ENCODE data around the gene ATG9A. TPM values are rescaled to one million over a fixed set of nuclear protein-coding genes. Genes with fewer than 3 reads are reported as not detected.
A peak's percentile ranks its signal among the peaks of the same experiment; 100 is the strongest.

Gene ATG9A
- total and polyA plus RNA-seq, 9 of the 15 experiments (the other 6 are each of a cell fraction or from before 2014, with no cell fraction given) = 0.25 to 65.6 (median 23.4) TPM

DNA sequence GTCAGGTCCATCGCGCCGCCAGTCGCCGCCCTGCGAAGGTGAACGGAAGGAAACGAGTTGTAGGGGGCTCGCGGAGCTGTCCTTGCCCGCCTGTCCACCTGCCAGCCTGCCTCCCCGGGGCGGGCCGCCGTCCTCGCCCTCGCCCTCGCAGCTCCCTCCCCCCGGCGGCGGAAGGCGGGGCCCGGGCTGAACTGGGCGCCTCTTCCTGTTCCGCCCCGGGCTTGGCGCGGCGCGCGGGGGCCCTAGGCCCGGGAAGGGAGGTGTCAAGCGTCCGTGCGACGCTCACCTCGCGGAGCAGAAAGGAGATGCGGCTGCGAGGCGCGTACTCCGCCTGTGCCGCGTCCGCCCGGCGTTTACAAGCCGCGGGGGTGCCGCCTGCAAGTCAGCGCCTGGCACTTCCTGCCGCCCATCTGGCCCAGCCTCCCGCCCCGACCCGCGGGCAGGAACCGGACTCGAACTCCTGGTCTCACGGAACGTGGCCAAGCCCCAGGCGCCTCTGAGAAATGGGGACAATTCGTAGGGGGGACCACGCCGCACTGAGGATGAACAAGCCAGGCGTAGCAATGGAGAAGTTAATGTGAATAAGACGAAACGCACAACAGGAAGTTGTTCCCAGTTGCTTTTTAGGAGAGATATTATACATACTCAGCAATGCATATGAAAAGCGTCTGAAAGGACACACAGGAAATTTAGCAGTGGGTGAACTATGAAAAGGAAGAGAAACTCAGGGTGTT is 52.5 kb downstream of the ATG9A start, which contains the start of gene CNPPD1 (continued):
- TF ChIP-seq ZNF143 (CRISPR knock-in tag; IDR thresholded peaks at IDR 0.05) (no peak), FUS (optimal IDR thresholded peaks at IDR 0.05; ENCODE audit: low read depth, low read length) (peak; percentile 31), ZNF140 (CRISPR knock-in tag; IDR thresholded peaks at IDR 0.05) (no peak), BHLHE40 (IDR thresholded peaks at IDR 0.05; ENCODE audit: low read length) (0 out of 2 replicates have a peak, but pooled peaks have one; percentile 18), TAF1 (IDR thresholded peaks at IDR 0.05; ENCODE audit: control insufficient read depth, extremely low read depth, insufficient read depth, low read length, severe bottlenecking) (peak; percentile 60), SPI1 (IDR thresholded peaks at IDR 0.05; ENCODE audit: borderline replicate concordance, low read depth, low read length) (peak; percentile 64; the same call in 1 of the 2 replicates), HCFC1 (IDR thresholded peaks at IDR 0.05; ENCODE audit: low read depth, low read length) (0 out of 2 replicates have a peak, but pooled peaks have one; percentile 30), ZNF197 (CRISPR knock-in tag; IDR thresholded peaks at IDR 0.05; ENCODE audit: low read depth) (0 out of 2 replicates have a peak, but pooled peaks have one; percentile 35), ZNF3 (CRISPR knock-in tag; IDR thresholded peaks at IDR 0.05) (no peak), RB1 (IDR thresholded peaks at IDR 0.05; ENCODE audit: low read depth) (peak; percentile 83; the same call in 1 of the 2 replicates), CBX1 (IDR thresholded peaks at IDR 0.05; ENCODE audit: low read depth) (peak; percentile 42; the same call in 1 of the 2 replicates), ZNF707 (CRISPR knock-in tag; conservative IDR thresholded peaks at IDR 0.05) (no peak), HIVEP1 (CRISPR knock-in tag; IDR thresholded peaks at IDR 0.05) (no peak), ELF2 (CRISPR knock-in tag; IDR thresholded peaks at IDR 0.05) (peak; percentile 54; the same call in 1 of the 2 replicates), MYC (IDR thresholded peaks at IDR 0.05; ENCODE audit: low read depth, low read length) (peak; percentile 49; the same call in 1 of the 2 replicates), MYC (CRISPR knock-in tag; IDR thresholded peaks at IDR 0.05; ENCODE audit: borderline replicate concordance, low read depth) (no peak)
- TF ChIP-seq, protein P1, sequence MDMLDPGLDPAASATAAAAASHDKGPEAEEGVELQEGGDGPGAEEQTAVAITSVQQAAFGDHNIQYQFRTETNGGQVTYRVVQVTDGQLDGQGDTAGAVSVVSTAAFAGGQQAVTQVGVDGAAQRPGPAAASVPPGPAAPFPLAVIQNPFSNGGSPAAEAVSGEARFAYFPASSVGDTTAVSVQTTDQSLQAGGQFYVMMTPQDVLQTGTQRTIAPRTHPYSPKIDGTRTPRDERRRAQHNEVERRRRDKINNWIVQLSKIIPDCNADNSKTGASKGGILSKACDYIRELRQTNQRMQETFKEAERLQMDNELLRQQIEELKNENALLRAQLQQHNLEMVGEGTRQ (CRISPR knock-in tag; IDR thresholded peaks at IDR 0.05) = no peak
- TF ChIP-seq, protein P2, sequence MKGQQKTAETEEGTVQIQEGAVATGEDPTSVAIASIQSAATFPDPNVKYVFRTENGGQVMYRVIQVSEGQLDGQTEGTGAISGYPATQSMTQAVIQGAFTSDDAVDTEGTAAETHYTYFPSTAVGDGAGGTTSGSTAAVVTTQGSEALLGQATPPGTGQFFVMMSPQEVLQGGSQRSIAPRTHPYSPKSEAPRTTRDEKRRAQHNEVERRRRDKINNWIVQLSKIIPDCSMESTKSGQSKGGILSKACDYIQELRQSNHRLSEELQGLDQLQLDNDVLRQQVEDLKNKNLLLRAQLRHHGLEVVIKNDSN (CRISPR knock-in tag; IDR thresholded peaks at IDR 0.05) = no peak
- TF ChIP-seq, protein P3, sequence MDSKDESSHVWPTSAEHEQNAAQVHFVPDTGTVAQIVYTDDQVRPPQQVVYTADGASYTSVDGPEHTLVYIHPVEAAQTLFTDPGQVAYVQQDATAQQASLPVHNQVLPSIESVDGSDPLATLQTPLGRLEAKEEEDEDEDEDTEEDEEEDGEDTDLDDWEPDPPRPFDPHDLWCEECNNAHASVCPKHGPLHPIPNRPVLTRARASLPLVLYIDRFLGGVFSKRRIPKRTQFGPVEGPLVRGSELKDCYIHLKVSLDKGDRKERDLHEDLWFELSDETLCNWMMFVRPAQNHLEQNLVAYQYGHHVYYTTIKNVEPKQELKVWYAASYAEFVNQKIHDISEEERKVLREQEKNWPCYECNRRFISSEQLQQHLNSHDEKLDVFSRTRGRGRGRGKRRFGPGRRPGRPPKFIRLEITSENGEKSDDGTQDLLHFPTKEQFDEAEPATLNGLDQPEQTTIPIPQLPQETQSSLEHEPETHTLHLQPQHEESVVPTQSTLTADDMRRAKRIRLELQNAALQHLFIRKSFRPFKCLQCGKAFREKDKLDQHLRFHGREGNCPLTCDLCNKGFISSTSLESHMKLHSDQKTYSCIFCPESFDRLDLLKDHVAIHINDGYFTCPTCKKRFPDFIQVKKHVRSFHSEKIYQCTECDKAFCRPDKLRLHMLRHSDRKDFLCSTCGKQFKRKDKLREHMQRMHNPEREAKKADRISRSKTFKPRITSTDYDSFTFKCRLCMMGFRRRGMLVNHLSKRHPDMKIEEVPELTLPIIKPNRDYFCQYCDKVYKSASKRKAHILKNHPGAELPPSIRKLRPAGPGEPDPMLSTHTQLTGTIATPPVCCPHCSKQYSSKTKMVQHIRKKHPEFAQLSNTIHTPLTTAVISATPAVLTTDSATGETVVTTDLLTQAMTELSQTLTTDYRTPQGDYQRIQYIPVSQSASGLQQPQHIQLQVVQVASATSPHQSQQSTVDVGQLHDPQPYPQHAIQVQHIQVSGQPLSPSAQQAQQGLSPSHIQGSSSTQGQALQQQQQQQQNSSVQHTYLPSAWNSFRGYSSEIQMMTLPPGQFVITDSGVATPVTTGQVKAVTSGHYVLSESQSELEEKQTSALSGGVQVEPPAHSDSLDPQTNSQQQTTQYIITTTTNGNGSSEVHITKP (IDR thresholded peaks at IDR 0.05; ENCODE audit: partially characterized antibody) = peak; percentile 4
